Measurements from ENCODE around the gene SLC17A1. TPM values are rescaled to one million over a fixed set of nuclear protein-coding genes. Genes with fewer than 3 reads are reported as not detected.

Gene SLC17A1
- not detected for total RNA-seq

- no peak for DNase-seq (ENCODE audit: low read depth in 2 of 3, low spot score in 2 of 3)
Measured at GRCh38 chr6:25831532-25832306, at the start of gene SLC17A1. Gene SLC17A1 (minus strand): TSS chr6:25832052. CDS start chr6:25830557, 1,495 bp downstream.

GRCh38 chr6:25880601-25881000 lies 48.7 kb upstream of the SLC17A1 start:
- no peak for DNase-seq (ENCODE audit: low read depth in 2 of 3, low spot score in 2 of 3)

GRCh38 chr6:25878721-25879322 lies 47.0 kb upstream of the SLC17A1 start:
- no peak for DNase-seq (ENCODE audit: low read depth in 2 of 3, low spot score in 2 of 3)

- no peak for DNase-seq (ENCODE audit: low read depth in 2 of 3, low spot score in 2 of 3)
Measured at GRCh38 chr6:25875926-25876602, 44.2 kb upstream of the SLC17A1 start.

- no peak for DNase-seq (ENCODE audit: low read depth in 2 of 3, low spot score in 2 of 3)
Measured at GRCh38 chr6:25875563-25875905, 43.7 kb upstream of the SLC17A1 start.

GRCh38 chr6:25874822-25875562 lies 43.1 kb upstream of the SLC17A1 start:
- DNase-seq (ENCODE audit: low read depth in 2 of 3, low spot score in 2 of 3), result no peak

- no peak for DNase-seq (ENCODE audit: low read depth in 2 of 3, low spot score in 2 of 3)
Measured at GRCh38 chr6:25874118-25874517, 42.3 kb upstream of the SLC17A1 start, which contains the start of gene SLC17A3. Gene SLC17A3 (minus strand): TSS chr6:25874243. CDS start chr6:25868387, 5,856 bp downstream.

GRCh38 chr6:25872814-25873213 lies 41.0 kb upstream of the SLC17A1 start:
- no peak for DNase-seq (ENCODE audit: low read depth in 2 of 3, low spot score in 2 of 3)

GRCh38 chr6:25869840-25870239 lies 38.0 kb upstream of the SLC17A1 start:
- no peak for DNase-seq (ENCODE audit: low read depth in 2 of 3, low spot score in 2 of 3)

- no peak for DNase-seq (ENCODE audit: low read depth in 2 of 3, low spot score in 2 of 3)
Measured at GRCh38 chr6:25868436-25869183, 36.8 kb upstream of the SLC17A1 start.

GRCh38 chr6:25866011-25866410 lies 34.2 kb upstream of the SLC17A1 start:
- DNase-seq (ENCODE audit: low read depth in 2 of 3, low spot score in 2 of 3), result peak in 2 of 3 donors; percentile 27 to 64

GRCh38 chr6:25863360-25863759 lies 31.5 kb upstream of the SLC17A1 start:
- DNase-seq (ENCODE audit: low read depth in 2 of 3, low spot score in 2 of 3), result no peak

- no peak for DNase-seq (ENCODE audit: low read depth in 2 of 3, low spot score in 2 of 3)
Measured at GRCh38 chr6:25862199-25862598, 30.3 kb upstream of the SLC17A1 start.

GRCh38 chr6:25852756-25853155 lies 20.9 kb upstream of the SLC17A1 start:
- DNase-seq (ENCODE audit: low read depth in 2 of 3, low spot score in 2 of 3), result no peak

- no peak for DNase-seq (ENCODE audit: low read depth in 2 of 3, low spot score in 2 of 3)
Measured at GRCh38 chr6:25851961-25852360, 20.1 kb upstream of the SLC17A1 start.

GRCh38 chr6:25844518-25844917 lies 12.7 kb upstream of the SLC17A1 start:
- DNase-seq (ENCODE audit: low read depth in 2 of 3, low spot score in 2 of 3), result no peak

GRCh38 chr6:25842526-25842925 lies 10.7 kb upstream of the SLC17A1 start:
- no peak for DNase-seq (ENCODE audit: low read depth in 2 of 3, low spot score in 2 of 3)

- DNase-seq (ENCODE audit: low read depth in 2 of 3, low spot score in 2 of 3), result no peak
Measured at GRCh38 chr6:25835442-25836283, 3.8 kb upstream of the SLC17A1 start.

- peak in 1 of 3 donors; percentile 5 for DNase-seq (ENCODE audit: low read depth in 2 of 3, low spot score in 2 of 3)
Measured at GRCh38 chr6:25834950-25835349, 3.1 kb upstream of the SLC17A1 start.
